H1 (cell line): ENCODE measurements around the gene PTDSS2. TPM values are rescaled to one million over a fixed set of nuclear protein-coding genes. Genes with fewer than 3 reads are reported as not detected.

Experiments
- CTCF ChIA-PET: fragments of 300-600 bp; sonication (Branson Sonifier 250); formaldehyde crosslinking; loops from one replicate; lab custom pipeline; 2021; ENCODE audit not compliant: partially characterized antibody; lab: Charles Lee
- POLR2A ChIA-PET: fragments of 300-600 bp; sonication (Branson Sonifier 250); formaldehyde crosslinking; loops from one replicate; lab custom pipeline; 2021; ENCODE audit warnings: inconsistent platforms; ENCODE audit not compliant: partially characterized antibody; lab: Charles Lee
- DNase-seq, 2 experiments: peaks; one replicate each; pipeline versions ENCODE4 v3.0.0 to v3.0.0-alpha.2; 2010 to 2022; ENCODE audit warnings: low spot score in 2 of 2, low read depth in 1 of 2, mixed read lengths in 1 of 2
- FAIRE-seq: peaks from 2 replicates; lab custom pipeline; 2011; peaks lifted over from hg19 to GRCh38; lab: Jason Lieb, UNC
- H2AFZ ChIP-seq: 2 replicates; pipeline ENCODE4 v1.8.1; 2012; ENCODE audit warnings: low read length, inconsistent platforms
- H2AK5ac ChIP-seq: 2 replicates; pipeline ENCODE4 v1.6.1; 2013; ENCODE audit warnings: low read depth, low read length
- H2BK120ac ChIP-seq: replicated peaks from 2 replicates; pipeline ENCODE3; 2013; ENCODE audit warnings: low read depth, low read length, inconsistent platforms
- H2BK12ac ChIP-seq: 2 replicates; pipeline ENCODE4 v1.6.1; 2013; ENCODE audit warnings: low read depth, low read length
- H2BK15ac ChIP-seq: 2 replicates; pipeline ENCODE4 v1.6.1; 2013; ENCODE audit warnings: low read length
- H2BK20ac ChIP-seq: 2 replicates; pipeline ENCODE4 v1.6.1; 2013; ENCODE audit warnings: low read length
- H2BK5ac ChIP-seq: 2 replicates; pipeline ENCODE4 v1.6.1; 2013; ENCODE audit warnings: low read depth, low read length
- H3K14ac ChIP-seq: 2 replicates; pipeline ENCODE4 v1.6.1; 2013; ENCODE audit warnings: inconsistent platforms; ENCODE audit not compliant: insufficient read length
- H3K18ac ChIP-seq: 2 replicates; pipeline ENCODE4 v1.6.1; 2013; ENCODE audit warnings: low read length; ENCODE audit errors: extremely low read depth
- H3K23ac ChIP-seq: 2 replicates; pipeline ENCODE4 v1.6.1; 2013; ENCODE audit warnings: inconsistent platforms; ENCODE audit not compliant: insufficient read length
- H3K23me2 ChIP-seq: 2 replicates; pipeline ENCODE4 v1.6.1; 2013; ENCODE audit warnings: low read depth, low read length
- H3K27ac ChIP-seq: 2 replicates; pipeline ENCODE4 v1.6.1; 2011; ENCODE audit warnings: low read depth, low read length, inconsistent platforms
- H3K27me3 ChIP-seq, 4 experiments: replicated peaks in 1 of 4; 1 replicate in 1 of 4; 2 replicates in 3 of 4; pipeline versions ENCODE4 v1.6.1 to v1.8.1; 2011 to 2013; ENCODE audit warnings: low read length in 3 of 4, mild to moderate bottlenecking in 3 of 4, inconsistent platforms in 2 of 4, mixed read lengths in 2 of 4, moderate library complexity in 1 of 4; ENCODE audit not compliant: control insufficient read depth in 3 of 4, insufficient read depth in 3 of 4; ENCODE audit errors: extremely low read depth in 1 of 4
- H3K36me3 ChIP-seq, 4 experiments: 2 replicates each; pipeline versions ENCODE4 v1.6.1 to v1.8.1; 2011 to 2013; ENCODE audit warnings: mild to moderate bottlenecking in 4 of 4, low read length in 3 of 4, moderate library complexity in 2 of 4, control low read depth in 1 of 4, inconsistent platforms in 1 of 4; ENCODE audit not compliant: insufficient read depth in 4 of 4, control insufficient read depth in 2 of 4
- H3K4ac ChIP-seq: replicated peaks from 2 replicates; pipeline ENCODE3; 2013; ENCODE audit warnings: low read length, low read depth, mixed read lengths, inconsistent platforms; ENCODE audit not compliant: insufficient read length
- H3K4me1 ChIP-seq, 4 experiments: replicated peaks in 1 of 4; 1 replicate in 1 of 4; 2 replicates in 3 of 4; pipeline versions ENCODE4 v1.6.1 to v1.8.1; 2011 to 2013; ENCODE audit warnings: low read length in 3 of 4, inconsistent platforms in 2 of 4, mixed read lengths in 1 of 4; ENCODE audit not compliant: insufficient read depth in 4 of 4, control insufficient read depth in 3 of 4
- H3K4me2 ChIP-seq, 2 experiments: 2 replicates each; pipeline versions ENCODE4 v1.6.1 to v1.8.1; 2011 to 2013; ENCODE audit warnings: low read depth in 2 of 2, low read length in 2 of 2, control low read depth in 1 of 2, inconsistent platforms in 1 of 2, mild to moderate bottlenecking in 1 of 2; ENCODE audit not compliant: insufficient read depth in 1 of 2
- H3K4me3 ChIP-seq, 4 experiments: fragments of 200-600, 300-600 bp in 1 of 4; sonication (generic), shearing (Covaris generic), sonication (Bioruptor Twin) in 1 of 4; 2 replicates each; pipeline versions ENCODE4 v1.5.1 to v1.8.1; 2011 to 2016; ENCODE audit warnings: low read length in 4 of 4, low read depth in 3 of 4, control low read depth in 2 of 4, inconsistent platforms in 2 of 4, mild to moderate bottlenecking in 2 of 4, mixed read lengths in 1 of 4, moderate library complexity in 1 of 4; ENCODE audit not compliant: insufficient read depth in 2 of 4; ENCODE audit errors: extremely low read depth in 1 of 4
- H3K56ac ChIP-seq: replicated peaks from 2 replicates; pipeline ENCODE3; 2013; ENCODE audit warnings: low read depth, mild to moderate bottlenecking, mixed read lengths, low read length, inconsistent platforms; ENCODE audit not compliant: insufficient read length
- H3K79me1 ChIP-seq: 2 replicates; pipeline ENCODE4 v1.6.1; 2013; ENCODE audit warnings: low read depth, low read length, control low read depth
- H3K79me2 ChIP-seq, 2 experiments: 2 replicates each; pipeline versions ENCODE4 v1.6.1 to v1.8.1; 2012 to 2013; ENCODE audit warnings: low read length in 2 of 2, mild to moderate bottlenecking in 2 of 2, inconsistent platforms in 1 of 2; ENCODE audit not compliant: insufficient read depth in 2 of 2, control insufficient read depth in 1 of 2
- H3K9ac ChIP-seq, 4 experiments: replicated peaks in 1 of 4; 1 replicate in 1 of 4; 2 replicates in 3 of 4; pipeline versions ENCODE4 v1.6.1 to v1.8.1; 2011 to 2013; ENCODE audit warnings: low read depth in 3 of 4, low read length in 3 of 4, control low read depth in 2 of 4, mild to moderate bottlenecking in 2 of 4, moderate library complexity in 2 of 4, inconsistent platforms in 1 of 4; ENCODE audit errors: extremely low read depth in 1 of 4
- H3K9me3 ChIP-seq, 2 experiments: 2 replicates each; pipeline versions ENCODE4 v1.6.1 to v1.8.1; 2012 to 2013; ENCODE audit warnings: mild to moderate bottlenecking in 2 of 2, moderate library complexity in 2 of 2, control low read depth in 1 of 2, inconsistent platforms in 1 of 2, low read depth in 1 of 2, low read length in 1 of 2, mixed read lengths in 1 of 2; ENCODE audit not compliant: insufficient read depth in 2 of 2
- H4K20me1 ChIP-seq, 2 experiments: replicated peaks in 1 of 2; 2 replicates each; pipeline versions ENCODE3 to v1.8.1; 2011 to 2013; ENCODE audit warnings: inconsistent platforms in 2 of 2, low read length in 2 of 2, mild to moderate bottlenecking in 1 of 2; ENCODE audit not compliant: insufficient read depth in 2 of 2, control insufficient read depth in 1 of 2
- H4K5ac ChIP-seq: 2 replicates; pipeline ENCODE4 v1.6.1; 2013; ENCODE audit warnings: low read length, low read depth, mixed read lengths, inconsistent platforms; ENCODE audit not compliant: insufficient read length
- H4K8ac ChIP-seq: 2 replicates; pipeline ENCODE4 v1.8.0; 2013; ENCODE audit warnings: mild to moderate bottlenecking, moderate library complexity, low read length, inconsistent platforms; ENCODE audit not compliant: insufficient read depth; ENCODE audit errors: extremely low read depth
- H4K91ac ChIP-seq: replicated peaks from 2 replicates; pipeline ENCODE3; 2013; ENCODE audit warnings: low read length, mixed read lengths, inconsistent platforms; ENCODE audit not compliant: insufficient read length
- EP300 ChIP-seq, 2 experiments: IDR thresholded peaks; 1 replicate in 1 of 2; 2 replicates in 1 of 2; pipeline ENCODE4 v1.6.1; 2011 to 2012; ENCODE audit warnings: low read depth in 2 of 2, low read length in 2 of 2, mild to moderate bottlenecking in 2 of 2, borderline replicate concordance in 1 of 2, inconsistent platforms in 1 of 2, moderate library complexity in 1 of 2
- GABPA ChIP-seq: IDR thresholded peaks from 2 replicates; pipeline ENCODE4 v1.6.1; 2011; ENCODE audit warnings: mild to moderate bottlenecking, low read length, moderate library complexity, borderline replicate concordance; ENCODE audit not compliant: insufficient read depth
- POLR2AphosphoS5 ChIP-seq: IDR thresholded peaks from 2 replicates; pipeline ENCODE4 v1.6.1; 2011; ENCODE audit warnings: low read depth, low read length
- RNF2 ChIP-seq: fragments of 200-900, 300-1000 bp; sonication (generic); IDR thresholded peaks from 2 replicates; pipeline ENCODE4 v1.7.1; 2016; ENCODE audit warnings: borderline replicate concordance, low read depth, mild to moderate bottlenecking, antibody characterized with exemption, low read length; ENCODE audit not compliant: poor library complexity, severe bottlenecking; ENCODE audit errors: missing control alignments
- SP4 ChIP-seq: IDR thresholded peaks from 2 replicates; pipeline ENCODE4 v1.6.1; 2012; ENCODE audit warnings: low read length, inconsistent platforms
- TCF12 ChIP-seq: IDR thresholded peaks from 2 replicates; pipeline ENCODE4 v1.6.1; 2011; ENCODE audit warnings: low read depth, mild to moderate bottlenecking, low read length
- YY1 ChIP-seq: IDR thresholded peaks from 2 replicates; pipeline ENCODE4 v1.6.1; 2011; ENCODE audit warnings: low read depth, mild to moderate bottlenecking, low read length
- WGBS, 2 experiments: shearing (Covaris generic) in 1 of 2; methylation state at CpG; one replicate each; pipeline versions ENCODE4 v1.1.6 to v1.1.7; 2013 to 2015; ENCODE audit warnings: low lambda C conversion rate in 2 of 2, mixed read lengths in 2 of 2, inconsistent platforms in 1 of 2, low coverage in 1 of 2, missing lambda C conversion rate in 1 of 2; ENCODE audit not compliant: insufficient replicate concordance in 2 of 2, insufficient coverage in 1 of 2, insufficient read length in 1 of 2; ENCODE audit errors: extremely low coverage in 1 of 2, missing lambda C conversion rate in 1 of 2; 5-methylcytosine and 5-hydroxymethylcytosine counted together
- polyA plus RNA-seq, 7 experiments: library from polyadenylated mRNA; depleted of rRNA in 3 of 7; stranded (reverse) in 5 of 7; unstranded in 2 of 7; fragments of >200 nt in 5 of 7; fragments of 200-250 nt in 2 of 7; gene quantifications; 1 replicate in 5 of 7; 2 replicates in 1 of 7; 4 replicates in 1 of 7; pipeline versions ENCODE4 v1.2.1 to v1.2.3, GENCODE V29; 2011 to 2013; ENCODE audit warnings: missing spikeins in 2 of 7, mixed read lengths in 2 of 7
- total RNA-seq: library from RNA; stranded (reverse); fragmentation: NEBNext Ultra II Directional; extraction: Animal tissue kit (Norgen Biotek cat#: 25700); gene quantifications from 2 replicates; pipeline ENCODE4 v1.2.1, GENCODE V29; 2021

The PTDSS2 gene
- total and polyA plus RNA-seq, 2 of the 8 experiments (the other 6 are each of a cell fraction or from before 2014, with no cell fraction given) = 48.7 to 68.2 TPM

- Histone ChIP-seq H3K79me1 (no peaks in the 10 kb centered on the region), H2BK20ac (no peak overlapping the region), H3K56ac (no peak overlapping the region), H3K36me3 (no peaks in the 10 kb centered on the region), H3K4ac (no peak overlapping the region), H3K79me2 (no peaks in the 10 kb centered on the region), H3K4me3 (no peak overlapping the region), H2AFZ (no peak overlapping the region), H2BK5ac (no peak overlapping the region), H3K9ac (no peak overlapping the region), H3K23ac (no peak overlapping the region), H3K27me3 (0 out of 7 replicates have a peak, but pooled peaks cover 0 to 3% (median 0%) of the 10 kb centered on the region in 4 experiments), H4K91ac (no peak overlapping the region), H3K4me2 (no peak overlapping the region), H2BK12ac (no peak overlapping the region), H4K8ac (no peak overlapping the region), H3K18ac (no peak overlapping the region), H3K23me2 (no peaks in the 10 kb centered on the region), H2BK15ac (no peak overlapping the region), H4K5ac (no peak overlapping the region), H2AK5ac (no peak overlapping the region), H3K9me3 (peaks cover 4 to 14% of the 10 kb centered on the region in 2 experiments; a peak in 1 of 4 replicates), H2BK120ac (no peak overlapping the region), H3K14ac (no peak overlapping the region), H3K27ac (no peak overlapping the region), H4K20me1 (no peaks in the 10 kb centered on the region), H3K4me1 (no peaks in the 10 kb centered on the region)
- 95% methylated on average over 4 of the region's 4 CpGs; no CpG with 5 or more reads in 1 of the 2 experiments for WGBS, 2 experiments
- ChIA-PET POLR2A (interaction anchor here (1.3 kb wide), 2 partner anchors 13 to 148 kb away, joined by 3 to 4 read pairs; no protein-coding TSS in a partner anchor), CTCF (interaction anchor here (0.8 to 1.7 kb wide), 2 partner anchors 15 to 68 kb away, joined by 3 read pairs; no protein-coding TSS in a partner anchor)
- no peak for TF ChIP-seq POLR2AphosphoS5
- TF ChIP-seq SP4 = no peak
- TF ChIP-seq EP300 (IDR thresholded peaks at IDR 0.05; ENCODE audit: borderline replicate concordance in 1 of 2, low read depth in 2 of 2, low read length in 2 of 2) = no peak
- TF ChIP-seq RNF2 = no peak
- TF ChIP-seq TCF12 = no peak
- no peak for TF ChIP-seq YY1
- no peak for TF ChIP-seq GABPA
- FAIRE-seq (no peak), DNase-seq (no peak)
These were observed 66.3 kb downstream of the PTDSS2 start for GRCh38 chr11:516400-516799.
